GOT3 (cell line): Measurements from ENCODE around the gene MBD5.
A peak's percentile ranks its signal among the peaks of the same experiment; 100 is the strongest.
"Not testable (repeated sequence)": the region's sequence is repeated elsewhere in the genome, so short reads cannot be mapped to it uniquely, and the experiment has no call there.

ENCODE experiments used
- DNase-seq: peaks from one replicate; lab custom pipeline; 2025; ENCODE audit warnings: mixed read lengths; lab: John Stamatoyannopoulos, UW

Gene MBD5

GRCh38 chr2:148021059-148021861 lies at the start of gene MBD5:
Gene MBD5 (plus strand): TSS chr2:148021091.
- peak; percentile 6 for DNase-seq

GRCh38 chr2:147976102-147976501 lies 44.8 kb upstream of the MBD5 start:
- DNase-seq = no peak

GRCh38 chr2:147977679-147978078 lies 43.2 kb upstream of the MBD5 start:
- no peak for DNase-seq

DNA sequence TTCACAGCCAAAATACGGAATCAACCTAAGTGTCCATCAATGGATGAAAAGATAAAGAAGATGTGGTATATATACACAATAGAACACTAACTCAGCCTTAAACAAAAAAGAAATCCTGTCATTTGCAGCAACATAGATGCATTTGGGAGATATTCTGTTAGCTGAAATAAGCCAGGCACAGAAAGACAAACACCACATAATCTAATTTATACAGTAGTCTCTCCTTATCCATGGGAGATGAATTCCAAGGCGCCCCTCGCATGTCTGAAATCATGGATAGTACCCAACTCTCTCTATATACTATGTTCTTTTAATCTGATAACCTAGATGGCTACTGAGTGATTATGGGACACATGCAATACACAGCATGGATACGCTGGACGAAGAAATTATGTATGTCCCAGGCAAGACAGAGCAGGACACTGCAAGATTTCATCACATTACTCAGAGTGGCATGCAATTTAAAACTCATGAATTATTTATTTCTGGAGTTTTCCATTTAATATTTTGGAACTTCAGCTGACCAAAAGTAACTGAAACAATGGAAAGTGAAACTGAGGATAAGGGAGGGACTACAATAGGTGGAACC lies 39.9 kb upstream of the MBD5 start:
- DNase-seq = no peak

- DNase-seq = no peak
Measured at GRCh38 chr2:147989102-147989501, 31.8 kb upstream of the MBD5 start.

GRCh38 chr2:147989809-147990403 lies 31.0 kb upstream of the MBD5 start:
- DNase-seq = no peak

GRCh38 chr2:147994965-147995364 lies 25.9 kb upstream of the MBD5 start:
- not testable (repeated sequence) for DNase-seq

DNA sequence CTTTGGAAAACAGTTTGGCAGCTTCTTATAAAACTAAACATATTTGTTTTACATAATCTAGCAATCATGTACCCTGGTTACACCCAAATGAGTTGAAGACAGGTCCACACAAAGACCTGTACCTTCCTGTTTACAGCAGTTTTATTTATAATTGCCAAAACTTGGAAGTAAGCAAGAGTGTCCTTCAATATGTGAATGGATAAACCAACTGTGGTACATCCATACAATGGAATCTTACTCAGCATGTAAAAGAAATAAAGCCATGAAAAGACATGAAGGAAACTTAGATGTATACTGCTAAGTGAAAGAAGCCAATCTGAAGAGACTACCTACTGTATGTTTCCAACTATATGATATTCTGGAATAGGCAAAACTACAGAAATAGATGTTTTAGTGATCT lies 24.1 kb upstream of the MBD5 start:
- DNase-seq = no peak

- DNase-seq = no peak
Measured at GRCh38 chr2:147998203-147998602, 22.7 kb upstream of the MBD5 start.

DNA sequence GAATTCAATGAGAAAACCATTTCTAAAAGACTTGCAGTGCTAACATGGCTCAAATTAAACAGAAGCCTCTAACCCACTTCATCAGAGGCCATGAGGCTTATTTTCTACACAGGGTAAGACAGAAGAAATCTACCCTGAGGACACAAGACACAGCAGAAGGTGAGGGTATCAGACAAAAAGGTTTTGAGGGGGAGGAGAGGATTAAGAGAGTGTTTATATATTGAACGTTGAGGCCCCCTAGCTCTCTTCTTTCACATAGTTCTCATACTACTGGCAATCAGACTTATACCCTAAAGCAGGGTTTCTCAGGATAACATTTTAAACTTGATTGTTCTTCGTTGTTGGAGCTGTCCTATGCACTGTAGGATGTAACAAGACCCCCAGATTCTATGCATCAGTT lies 21.8 kb upstream of the MBD5 start:
- DNase-seq = no peak

GRCh38 chr2:148000095-148000494 lies 20.8 kb upstream of the MBD5 start:
- no peak for DNase-seq

GRCh38 chr2:148002420-148002819 lies 18.5 kb upstream of the MBD5 start:
- DNase-seq = not testable (repeated sequence)

DNA sequence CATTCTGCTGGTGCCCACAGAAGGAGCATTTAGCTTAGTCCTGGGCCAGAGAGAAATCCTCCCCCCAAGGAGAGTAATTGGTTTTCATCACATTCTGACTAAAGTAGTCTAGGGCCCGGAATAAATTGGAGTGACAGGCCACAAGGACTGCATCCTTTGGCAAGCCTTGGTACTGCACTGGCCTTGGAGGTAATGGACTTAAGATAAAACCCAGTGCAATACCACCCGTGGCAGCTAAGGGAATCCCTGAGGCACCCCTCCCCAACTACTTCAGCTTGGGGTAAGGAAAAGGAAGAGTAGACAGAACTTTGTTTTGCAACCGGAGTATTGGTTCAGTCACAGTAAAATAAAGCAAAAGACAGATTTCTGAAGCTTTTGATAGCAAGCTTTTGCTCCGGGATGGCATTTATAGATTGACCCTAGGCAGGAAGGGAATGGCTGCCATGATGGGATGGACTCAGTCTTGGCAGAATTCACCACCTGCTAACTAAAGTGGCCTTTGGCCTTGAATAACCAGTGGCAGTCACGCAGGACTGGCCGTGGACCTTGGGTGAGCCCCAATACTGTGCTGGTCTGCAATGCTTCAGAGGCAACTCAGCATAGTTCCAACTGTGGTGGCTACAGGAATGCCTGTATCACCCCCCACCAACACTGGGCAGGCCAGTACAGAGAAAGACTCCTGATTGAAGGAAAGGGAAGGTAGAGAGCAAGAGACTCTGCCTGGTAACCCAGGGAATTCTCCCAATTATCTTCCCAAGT lies 14.5 kb upstream of the MBD5 start:
- no peak for DNase-seq

GRCh38 chr2:148007219-148007900 lies 13.5 kb upstream of the MBD5 start:
- DNase-seq = no peak

GRCh38 chr2:148008411-148008810 lies 12.5 kb upstream of the MBD5 start:
- DNase-seq = not testable (repeated sequence)

DNA sequence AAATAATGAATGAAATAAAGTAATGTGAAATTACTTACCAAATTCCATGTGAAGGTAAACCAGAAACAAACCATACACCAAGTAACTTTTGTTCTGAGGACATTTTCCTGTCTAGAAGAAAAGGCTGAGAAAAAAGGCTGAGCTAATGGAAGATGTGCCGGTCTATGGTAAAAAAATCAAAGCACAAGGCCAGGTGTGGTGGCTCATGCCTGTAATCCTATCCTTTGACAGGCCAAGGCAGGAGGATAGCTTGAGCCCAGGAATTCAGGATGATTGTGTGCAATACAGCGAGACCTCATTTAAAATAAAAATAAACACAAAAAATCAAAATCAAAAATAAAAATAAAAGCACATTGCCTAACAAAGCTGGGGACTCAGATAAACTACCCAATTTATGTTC lies 7.0 kb upstream of the MBD5 start:
- DNase-seq = no peak

GRCh38 chr2:148014616-148015015 lies 6.3 kb upstream of the MBD5 start:
- no peak for DNase-seq

GRCh38 chr2:148020111-148021058 lies 506 bp upstream of the MBD5 start, which contains the start of gene ORC4:
Gene ORC4 (minus strand): TSS chr2:148020737. CDS start chr2:147975958, 44,779 bp downstream.
- peak; percentile 90 for DNase-seq

DNA sequence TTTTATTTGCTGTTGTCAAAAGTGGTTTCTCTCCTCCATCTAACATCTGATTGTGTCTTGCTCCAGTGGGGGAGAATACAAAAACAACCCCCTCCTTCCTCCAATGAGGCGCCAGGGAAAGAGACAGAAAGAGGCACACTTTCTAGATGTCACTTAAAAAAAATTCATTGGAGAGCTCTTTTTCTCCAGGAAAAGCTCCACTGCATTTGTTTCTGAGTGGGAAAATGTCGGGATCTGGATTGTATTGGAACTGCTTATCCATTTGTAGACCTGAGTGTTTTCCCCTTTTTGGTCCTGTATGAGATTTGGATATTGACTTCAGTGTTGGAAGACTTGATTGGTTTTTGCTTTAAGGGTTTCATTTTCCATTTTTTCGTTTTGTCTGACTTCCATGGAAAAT lies 995 bp downstream of the MBD5 start:
- no peak for DNase-seq

DNA sequence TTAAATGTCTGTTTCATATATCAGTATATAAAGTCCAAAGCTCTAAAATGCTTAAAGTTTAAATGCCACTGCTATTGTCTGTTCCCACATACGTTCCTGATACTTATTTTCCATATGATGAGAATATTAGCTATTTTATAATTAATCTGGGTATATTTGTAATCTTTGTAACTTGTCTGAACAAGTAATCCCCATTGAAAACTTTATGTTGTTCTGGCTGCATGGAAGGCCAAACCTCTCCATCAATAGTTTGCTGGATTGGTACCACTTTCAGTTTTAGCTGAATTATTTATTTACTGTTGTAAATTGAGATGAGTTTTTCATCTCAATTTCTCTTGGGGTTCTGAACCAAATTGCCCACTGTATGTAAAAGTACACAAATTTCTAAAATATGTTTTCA lies 1.5 kb downstream of the MBD5 start:
- DNase-seq = no peak

DNA sequence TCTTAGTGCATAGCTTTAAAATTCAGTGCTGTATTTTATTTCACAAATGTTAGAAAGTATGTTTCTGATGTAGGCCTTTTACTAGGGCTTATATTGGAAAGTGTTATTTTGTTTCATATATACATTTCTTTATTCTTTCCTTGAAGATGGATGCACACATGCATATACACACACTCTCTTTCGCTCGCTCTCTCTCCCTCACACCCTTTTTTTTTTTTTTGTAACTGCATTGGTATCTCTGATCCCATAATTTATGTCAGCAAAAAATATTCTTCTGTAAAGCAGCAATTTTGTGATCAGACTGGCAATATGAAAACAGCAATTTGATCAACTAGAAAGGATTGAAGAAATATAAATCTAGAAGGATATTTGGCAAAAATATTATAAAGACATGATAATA lies 2.0 kb downstream of the MBD5 start:
- no peak for DNase-seq
